Measurements from ENCODE around the gene LIPH.

LIPH gene

DNA sequence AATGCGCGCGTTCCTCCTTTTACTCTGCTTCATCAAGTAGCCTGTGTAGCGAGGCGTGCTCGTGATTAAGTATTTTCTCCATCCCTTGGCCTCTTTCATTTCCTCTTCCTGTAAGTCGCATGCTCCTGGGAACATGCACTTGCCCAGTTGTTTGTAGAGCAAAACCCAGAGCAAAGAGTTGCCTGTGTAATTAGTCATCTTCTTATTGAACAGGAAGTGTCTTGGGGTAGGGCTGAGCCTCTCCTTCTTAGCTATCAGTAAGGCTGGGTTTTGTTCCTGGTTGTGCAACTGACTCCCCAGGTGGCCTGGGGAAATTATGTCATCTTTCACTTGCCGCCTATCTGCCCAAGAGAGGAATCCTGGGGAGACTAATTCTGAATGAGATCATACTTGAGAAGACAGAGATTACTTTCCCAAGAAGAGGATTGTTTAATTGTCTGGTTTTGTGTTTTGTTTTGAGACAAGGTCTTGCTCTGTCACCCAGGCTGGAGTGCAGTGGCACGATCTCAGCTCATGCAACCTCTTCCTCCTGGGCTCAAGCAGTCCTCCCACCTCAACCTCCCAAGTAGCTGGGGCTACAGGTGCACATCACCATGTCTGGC is 14.9 kb downstream of the LIPH start:
- peak; percentile 95 for DNase-seq
- in situ Hi-C loops (cut with HindIII; ENCODE audit: low pct_ligation_motif_present, low sequenced_read_pairs) = no loop called here
- no peaks in the 10 kb centered on the region for H3K36me3 ChIP-seq (replicated peaks)
- no peaks in the 10 kb centered on the region for H3K27me3 ChIP-seq (replicated peaks)
- H3K27ac ChIP-seq = peak overlapping the region; percentile 82
- no peak overlapping the region for H3K4me3 ChIP-seq (ENCODE audit: low read depth, low read length)
- TF ChIP-seq, protein P1, sequence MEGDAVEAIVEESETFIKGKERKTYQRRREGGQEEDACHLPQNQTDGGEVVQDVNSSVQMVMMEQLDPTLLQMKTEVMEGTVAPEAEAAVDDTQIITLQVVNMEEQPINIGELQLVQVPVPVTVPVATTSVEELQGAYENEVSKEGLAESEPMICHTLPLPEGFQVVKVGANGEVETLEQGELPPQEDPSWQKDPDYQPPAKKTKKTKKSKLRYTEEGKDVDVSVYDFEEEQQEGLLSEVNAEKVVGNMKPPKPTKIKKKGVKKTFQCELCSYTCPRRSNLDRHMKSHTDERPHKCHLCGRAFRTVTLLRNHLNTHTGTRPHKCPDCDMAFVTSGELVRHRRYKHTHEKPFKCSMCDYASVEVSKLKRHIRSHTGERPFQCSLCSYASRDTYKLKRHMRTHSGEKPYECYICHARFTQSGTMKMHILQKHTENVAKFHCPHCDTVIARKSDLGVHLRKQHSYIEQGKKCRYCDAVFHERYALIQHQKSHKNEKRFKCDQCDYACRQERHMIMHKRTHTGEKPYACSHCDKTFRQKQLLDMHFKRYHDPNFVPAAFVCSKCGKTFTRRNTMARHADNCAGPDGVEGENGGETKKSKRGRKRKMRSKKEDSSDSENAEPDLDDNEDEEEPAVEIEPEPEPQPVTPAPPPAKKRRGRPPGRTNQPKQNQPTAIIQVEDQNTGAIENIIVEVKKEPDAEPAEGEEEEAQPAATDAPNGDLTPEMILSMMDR (IDR thresholded peaks at IDR 0.05; ENCODE audit: low read depth, low read length, missing control alignments) = no peak

DNA sequence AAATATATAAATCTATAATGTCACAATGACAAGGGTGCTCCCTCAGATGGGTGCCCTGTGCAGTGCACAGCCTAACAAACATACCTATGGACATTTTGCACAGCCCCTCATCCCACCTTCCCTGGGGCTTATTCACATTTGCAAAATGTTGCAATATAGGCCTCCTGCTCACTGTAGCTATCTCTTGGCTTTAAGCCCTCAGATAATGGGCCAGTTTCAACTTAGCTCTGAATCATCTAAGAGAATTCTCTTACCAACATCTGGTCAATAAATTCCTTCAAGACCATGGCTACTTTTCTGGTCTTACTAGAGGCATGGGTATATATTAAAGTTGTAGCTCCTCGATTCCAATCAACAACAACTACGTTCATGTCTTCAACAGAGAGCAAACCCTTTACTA is 17.9 kb downstream of the LIPH start:
- H3K27ac ChIP-seq = no peak overlapping the region
- TF ChIP-seq, protein P1 (IDR thresholded peaks at IDR 0.05; ENCODE audit: low read depth, low read length, missing control alignments) = no peak
- H3K4me3 ChIP-seq (ENCODE audit: low read depth, low read length) = no peak overlapping the region
- H3K27me3 ChIP-seq (replicated peaks) = no peaks in the 10 kb centered on the region
- DNase-seq = no peak
- no peaks in the 10 kb centered on the region for H3K36me3 ChIP-seq (replicated peaks)
- in situ Hi-C loops (cut with HindIII; ENCODE audit: low pct_ligation_motif_present, low sequenced_read_pairs) = no loop called here

DNA sequence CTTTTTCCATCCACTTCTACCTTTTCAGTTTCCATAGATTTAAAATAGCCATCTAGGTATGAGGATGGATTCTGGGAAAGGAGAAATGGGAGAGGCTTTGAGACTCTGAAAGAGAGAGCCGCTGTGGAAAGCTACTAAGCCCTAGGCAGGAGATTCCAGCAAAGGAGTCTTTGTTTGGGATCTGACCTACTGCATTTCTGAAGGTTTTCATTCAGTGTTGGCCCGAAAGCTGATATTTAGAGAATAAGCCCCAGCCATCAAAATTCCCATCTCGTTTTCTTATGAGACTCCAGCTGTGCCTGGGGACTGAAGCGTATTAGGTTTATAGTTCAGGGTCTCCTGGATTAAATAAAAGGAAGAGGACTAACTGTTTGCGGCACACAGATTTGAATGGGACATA is 19.5 kb downstream of the LIPH start:
- TF ChIP-seq, protein P1 (IDR thresholded peaks at IDR 0.05; ENCODE audit: low read depth, low read length, missing control alignments) = no peak
- no peaks in the 10 kb centered on the region for H3K27me3 ChIP-seq (replicated peaks)
- DNase-seq = no peak
- in situ Hi-C loops (cut with HindIII; ENCODE audit: low pct_ligation_motif_present, low sequenced_read_pairs) = no loop called here
- H3K27ac ChIP-seq = no peak overlapping the region
- no peaks in the 10 kb centered on the region for H3K36me3 ChIP-seq (replicated peaks)
- H3K4me3 ChIP-seq (ENCODE audit: low read depth, low read length) = no peak overlapping the region

DNA sequence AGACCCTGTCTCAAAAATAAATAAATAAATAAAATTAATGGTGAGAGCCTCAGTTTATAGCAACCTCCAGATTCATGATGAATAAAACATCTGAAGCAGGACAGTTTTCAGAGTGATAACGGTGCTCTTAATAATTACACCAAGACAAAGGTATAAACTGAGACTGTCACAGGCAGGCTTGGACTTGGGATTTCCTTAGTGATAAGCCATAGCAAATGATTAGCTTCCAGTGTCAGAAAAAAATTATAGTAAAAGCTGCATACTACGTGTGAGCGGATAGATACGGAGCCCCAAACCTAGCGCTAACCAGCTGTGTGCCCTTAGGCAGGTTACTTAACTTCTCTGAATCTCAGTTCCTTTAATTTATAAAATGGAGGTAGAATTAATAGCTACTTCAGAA is 21.5 kb downstream of the LIPH start:
- Histone ChIP-seq H3K4me3 (ENCODE audit: low read depth, low read length) (no peak overlapping the region), H3K27ac (no peak overlapping the region), H3K27me3 (replicated peaks) (no peaks in the 10 kb centered on the region), H3K36me3 (replicated peaks) (no peaks in the 10 kb centered on the region)
- in situ Hi-C loops (cut with HindIII; ENCODE audit: low pct_ligation_motif_present, low sequenced_read_pairs) = no loop called here
- no peak for DNase-seq
- TF ChIP-seq, protein P1 (IDR thresholded peaks at IDR 0.05; ENCODE audit: low read depth, low read length, missing control alignments) = no peak

DNA sequence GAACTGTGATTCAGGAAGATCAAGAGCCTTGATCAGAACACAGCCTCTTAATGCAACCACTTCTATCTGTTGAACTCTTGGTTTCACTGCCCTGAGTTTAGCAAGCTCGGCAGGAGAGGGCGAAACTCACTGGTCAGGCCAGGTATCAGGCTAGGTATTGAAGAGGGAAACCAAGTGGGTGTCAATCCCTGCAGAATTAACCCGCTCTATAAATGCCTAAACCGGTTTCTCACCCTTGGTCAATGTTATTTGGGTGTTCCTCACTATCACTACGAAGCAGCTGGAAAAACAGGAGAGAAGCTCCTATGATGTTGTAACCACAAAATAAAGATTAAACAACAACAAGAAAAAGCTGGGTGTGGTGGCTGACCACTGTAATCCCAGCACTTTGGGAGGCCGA is 23.9 kb downstream of the LIPH start:
- H3K4me3 ChIP-seq (ENCODE audit: low read depth, low read length) = no peak overlapping the region
- DNase-seq = no peak
- in situ Hi-C loops (cut with HindIII; ENCODE audit: low pct_ligation_motif_present, low sequenced_read_pairs) = no loop called here

More for the DNA sequence above, 23.9 kb downstream of the LIPH start:
- H3K27me3 ChIP-seq (replicated peaks) = no peaks in the 10 kb centered on the region
- H3K36me3 ChIP-seq (replicated peaks) = no peaks in the 10 kb centered on the region
- H3K27ac ChIP-seq = no peak overlapping the region
- TF ChIP-seq, protein P1 (IDR thresholded peaks at IDR 0.05; ENCODE audit: low read depth, low read length, missing control alignments) = no peak

Measured in brain microvascular endothelial cell (primary cell).